Uterus (tissue), 2 donors: Measurements from ENCODE around the gene CCDC148.

Experiments used
- POLR2A ChIP-seq, 2 donors: fragments of 450-650 bp; IDR thresholded peaks; one replicate each; pipeline ENCODE4 v1.6.1; 2016; ENCODE audit warnings: antibody characterized with exemption in 2 of 2, mild to moderate bottlenecking in 1 of 2, moderate library complexity in 1 of 2
- TF ChIP-seq, protein P1 (sequence below), 4 experiments: fragments of 200-600 bp in 2 of 4; fragments of 450-650 bp in 2 of 4; sonication (generic) in 2 of 4; IDR thresholded peaks; one replicate each; pipeline ENCODE4 v1.5.1; 2016 to 2019; ENCODE audit warnings: antibody characterized with exemption in 4 of 4, mild to moderate bottlenecking in 2 of 4, moderate library complexity in 1 of 4

DNA sequence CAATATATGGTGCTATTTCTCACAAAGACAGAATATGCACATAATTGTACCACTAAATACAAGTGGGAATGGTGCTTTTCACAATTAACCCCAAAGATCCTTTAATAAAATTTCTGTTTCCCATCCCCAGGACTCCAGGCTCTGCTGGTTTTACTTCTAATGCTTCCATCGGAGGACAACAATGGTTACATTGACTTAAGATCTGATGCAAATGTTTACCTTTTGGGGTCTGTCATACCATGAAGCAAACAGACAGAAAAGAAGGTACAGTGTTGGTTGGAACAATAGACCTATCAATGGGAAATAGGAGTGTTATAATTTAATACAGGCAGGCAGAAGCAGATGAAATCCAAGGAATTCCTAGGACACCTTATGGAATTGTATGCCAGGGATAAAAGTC, 249.2 kb downstream of the CCDC148 start:
- TF ChIP-seq POLR2A (IDR thresholded peaks at IDR 0.05): no peak
- TF ChIP-seq, protein P1, sequence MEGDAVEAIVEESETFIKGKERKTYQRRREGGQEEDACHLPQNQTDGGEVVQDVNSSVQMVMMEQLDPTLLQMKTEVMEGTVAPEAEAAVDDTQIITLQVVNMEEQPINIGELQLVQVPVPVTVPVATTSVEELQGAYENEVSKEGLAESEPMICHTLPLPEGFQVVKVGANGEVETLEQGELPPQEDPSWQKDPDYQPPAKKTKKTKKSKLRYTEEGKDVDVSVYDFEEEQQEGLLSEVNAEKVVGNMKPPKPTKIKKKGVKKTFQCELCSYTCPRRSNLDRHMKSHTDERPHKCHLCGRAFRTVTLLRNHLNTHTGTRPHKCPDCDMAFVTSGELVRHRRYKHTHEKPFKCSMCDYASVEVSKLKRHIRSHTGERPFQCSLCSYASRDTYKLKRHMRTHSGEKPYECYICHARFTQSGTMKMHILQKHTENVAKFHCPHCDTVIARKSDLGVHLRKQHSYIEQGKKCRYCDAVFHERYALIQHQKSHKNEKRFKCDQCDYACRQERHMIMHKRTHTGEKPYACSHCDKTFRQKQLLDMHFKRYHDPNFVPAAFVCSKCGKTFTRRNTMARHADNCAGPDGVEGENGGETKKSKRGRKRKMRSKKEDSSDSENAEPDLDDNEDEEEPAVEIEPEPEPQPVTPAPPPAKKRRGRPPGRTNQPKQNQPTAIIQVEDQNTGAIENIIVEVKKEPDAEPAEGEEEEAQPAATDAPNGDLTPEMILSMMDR (IDR thresholded peaks at IDR 0.05): no peak
